A549 (cell line): Measurements from ENCODE around the gene ZNF213. TPM values are rescaled to one million over a fixed set of nuclear protein-coding genes. Genes with fewer than 3 reads are reported as not detected.

Source experiments
- ATAC-seq, 2 experiments: fragments of 200-7000 bp in 1 of 2; fragments of >200 bp in 1 of 2; cut with Nextera tagmentation in 1 of 2; cut with Tn5 transposase in 1 of 2; 3 replicates each; pipeline versions ENCODE4 v1.8.0 to v1.9.1; 2018 to 2020; ENCODE audit warnings: mild to moderate bottlenecking in 1 of 2, moderate library complexity in 1 of 2
- CTCF ChIA-PET: fragments of 300-600 bp; sonication (Branson Sonifier 250); formaldehyde crosslinking; extraction: SDS; loops from one replicate; lab custom pipeline; 2021; ENCODE audit warnings: antibody characterized with exemption, inconsistent platforms; lab: Yijun Ruan, JAX
- POLR2A ChIA-PET: fragments of 350-600 bp; formaldehyde crosslinking; extraction: SDS; loops from one replicate; lab custom pipeline; 2021; ENCODE audit warnings: antibody characterized with exemption, inconsistent platforms; lab: Yijun Ruan, JAX
- DNase-seq, 2 experiments: peaks; one replicate each; pipeline versions ENCODE4 v3.0.0 to v3.0.0-alpha.2; 2011 to 2016; ENCODE audit warnings: low read depth in 1 of 2, low spot score in 1 of 2
- FAIRE-seq: peaks from 2 replicates; lab custom pipeline; 2011; peaks lifted over from hg19 to GRCh38; lab: Jason Lieb, UNC
- H3K27ac ChIP-seq, 2 experiments: fragments of >200 bp; sonication (Bioruptor Twin); formaldehyde crosslinking; 3 replicates each; pipeline ENCODE4 v1.5.1; 2016 to 2017
- H3K4me1 ChIP-seq: fragments of >200 bp; sonication (Bioruptor Twin); formaldehyde crosslinking; 3 replicates; pipeline ENCODE4 v1.6.1; 2016
- H3K4me2 ChIP-seq: fragments of >200 bp; sonication (Bioruptor Twin); formaldehyde crosslinking; 3 replicates; pipeline ENCODE4 v1.6.1; 2016
- H3K4me3 ChIP-seq: fragments of >200 bp; sonication (Bioruptor Twin); formaldehyde crosslinking; 3 replicates; pipeline ENCODE4 v1.5.1; 2016
- H3K9me3 ChIP-seq: fragments of >200 bp; sonication (Bioruptor Twin); formaldehyde crosslinking; 3 replicates; pipeline ENCODE4 v1.6.1; 2016
- BHLHE40 ChIP-seq: IDR thresholded peaks from 2 replicates; pipeline ENCODE4 v1.6.1; 2012; ENCODE audit warnings: low read depth, low read length, inconsistent platforms
- CTCF ChIP-seq: fragments of >200 bp; sonication (Bioruptor Twin); formaldehyde crosslinking; IDR thresholded peaks from 3 replicates; pipeline ENCODE4 v1.5.1; 2016
- ELK1 ChIP-seq: fragments of 150-350 bp; IDR thresholded peaks from 2 replicates; pipeline ENCODE4 v1.6.1; 2014; ENCODE audit warnings: low read depth, mild to moderate bottlenecking, low read length
- ESRRA ChIP-seq: fragments of 150-350 bp; IDR thresholded peaks from 2 replicates; pipeline ENCODE4 v1.6.1; 2014; ENCODE audit warnings: mild to moderate bottlenecking, low read length, borderline replicate concordance
- FOSB ChIP-seq: fragments of 250-450 bp; sonication (Bioruptor Pico); IDR thresholded peaks from 2 replicates; pipeline ENCODE4 v1.5.0; 2020; ENCODE audit warnings: mild to moderate bottlenecking, moderate library complexity
- FOXS1 ChIP-seq: fragments of 250-450 bp; sonication (Bioruptor Pico); IDR thresholded peaks from 2 replicates; pipeline ENCODE4 v1.5.0; 2020; ENCODE audit warnings: mild to moderate bottlenecking, moderate library complexity
- HEYL ChIP-seq: fragments of 250-450 bp; sonication (Bioruptor Pico); IDR thresholded peaks from 2 replicates; pipeline ENCODE4 v1.8.0; 2021; ENCODE audit warnings: mild to moderate bottlenecking, moderate library complexity
- HOXA7 ChIP-seq: fragments of 250-450 bp; sonication (Bioruptor Pico); IDR thresholded peaks from 2 replicates; pipeline ENCODE4 v1.5.0; 2020; ENCODE audit warnings: mild to moderate bottlenecking, moderate library complexity
- HOXB13 ChIP-seq: fragments of 250-450 bp; sonication (Bioruptor Pico); IDR thresholded peaks from 2 replicates; pipeline ENCODE4 v1.5.0; 2020; ENCODE audit warnings: low read depth, mild to moderate bottlenecking, moderate library complexity
- KDM5A ChIP-seq: fragments of 200-600 bp; sonication (generic); IDR thresholded peaks from 2 replicates; pipeline ENCODE4 v1.6.1; 2016; ENCODE audit warnings: antibody characterized with exemption, mild to moderate bottlenecking
- MYC ChIP-seq: IDR thresholded peaks from 2 replicates; pipeline ENCODE4 v1.6.1; 2012; ENCODE audit warnings: mild to moderate bottlenecking, inconsistent platforms, low read length, improper control_type of control experiment, borderline replicate concordance
- NFE2L2 ChIP-seq: fragments of 150-350 bp; conservative IDR thresholded peaks from 2 replicates; pipeline ENCODE4 v1.6.1; 2014; ENCODE audit warnings: low read length
- NPAS2 ChIP-seq: fragments of 250-450 bp; sonication (Bioruptor Pico); IDR thresholded peaks from 2 replicates; pipeline ENCODE4 v1.8.0; 2022; ENCODE audit warnings: mild to moderate bottlenecking, moderate library complexity, borderline replicate concordance
- PBX3 ChIP-seq: IDR thresholded peaks from 2 replicates; pipeline ENCODE4 v1.6.1; 2012
- RARB ChIP-seq: fragments of 250-450 bp; sonication (Bioruptor Pico); IDR thresholded peaks from 2 replicates; pipeline ENCODE4 v1.8.0; 2021; ENCODE audit warnings: mild to moderate bottlenecking, moderate library complexity
- RNF2 ChIP-seq: fragments of 200-600 bp; sonication (generic); IDR thresholded peaks from 2 replicates; pipeline ENCODE4 v1.6.1; 2016; ENCODE audit warnings: low read depth, mild to moderate bottlenecking, antibody characterized with exemption, moderate library complexity, borderline replicate concordance
- SMC3 ChIP-seq: fragments of >200 bp; sonication (Bioruptor Twin); formaldehyde crosslinking; IDR thresholded peaks from 3 replicates; pipeline ENCODE4 v1.6.1; 2018; ENCODE audit warnings: inconsistent platforms
- ZNF302 ChIP-seq: fragments of 250-450 bp; sonication (Bioruptor Pico); IDR thresholded peaks from 2 replicates; pipeline ENCODE4 v1.9.0; 2021; ENCODE audit warnings: inconsistent platforms, mild to moderate bottlenecking, moderate library complexity
- whole genome bisulfite sequencing: methylation state at CpG from one replicate; pipeline ENCODE4 v1.1.6; 2017; ENCODE audit errors: missing lambda C conversion rate; 5-methylcytosine and 5-hydroxymethylcytosine counted together
- polyA plus RNA-seq, 4 experiments: library from polyadenylated mRNA; depleted of rRNA in 3 of 4; stranded (reverse); fragments of >200 nt; fragmentation: RNase III in 1 of 4; extraction: RNeasy Plus Mini Kit Qiagen cat#74134 plus additional on column Dnase treatment in 1 of 4; gene quantifications; 2 replicates in 3 of 4; 3 replicates in 1 of 4; pipeline ENCODE4 v1.2.3, GENCODE V29; 2011 to 2017
- TF ChIP-seq, protein P1 (sequence below): IDR thresholded peaks from 2 replicates; pipeline ENCODE4 v1.6.1; 2012; ENCODE audit warnings: low read depth, borderline replicate concordance
- TF ChIP-seq, protein P2 (sequence below): fragments of >200 bp; sonication (Bioruptor Twin); formaldehyde crosslinking; IDR thresholded peaks from 2 replicates; pipeline ENCODE4 v1.6.1; 2016

ZNF213 gene
- polyA plus RNA-seq, 2 of the 4 experiments (the other 2 are of a cell fraction) = 0.72 to 6.1 TPM

DNA sequence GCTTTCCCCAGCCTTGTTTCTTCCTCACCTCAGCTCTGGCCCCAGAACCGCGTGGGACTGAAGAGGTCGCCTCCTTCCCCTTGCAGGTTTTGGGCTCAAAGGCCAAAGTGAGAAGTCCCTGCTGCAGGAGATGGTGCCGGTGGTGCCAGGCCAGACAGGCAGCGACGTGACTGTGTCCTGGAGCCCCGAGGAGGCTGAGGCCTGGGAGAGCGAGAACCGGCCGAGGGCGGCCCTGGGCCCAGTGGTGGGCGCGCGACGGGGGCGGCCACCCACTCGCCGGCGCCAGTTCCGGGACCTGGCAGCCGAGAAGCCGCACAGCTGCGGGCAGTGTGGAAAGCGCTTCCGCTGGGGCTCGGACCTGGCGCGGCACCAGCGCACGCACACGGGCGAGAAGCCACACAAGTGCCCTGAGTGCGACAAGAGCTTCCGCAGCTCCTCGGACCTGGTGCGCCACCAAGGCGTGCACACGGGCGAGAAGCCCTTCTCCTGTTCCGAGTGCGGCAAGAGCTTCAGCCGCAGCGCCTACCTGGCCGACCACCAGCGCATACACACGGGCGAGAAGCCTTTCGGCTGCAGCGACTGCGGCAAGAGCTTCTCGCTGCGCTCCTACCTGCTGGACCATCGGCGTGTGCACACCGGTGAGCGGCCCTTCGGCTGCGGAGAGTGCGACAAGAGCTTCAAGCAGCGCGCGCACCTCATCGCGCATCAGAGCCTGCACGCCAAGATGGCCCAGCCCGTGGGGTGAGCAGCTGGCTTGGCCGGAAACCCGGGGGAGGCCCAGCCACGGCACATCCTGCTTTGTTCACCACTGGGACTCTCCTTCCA, 6.0 kb downstream of the ZNF213 start (continued):
- no peak for TF ChIP-seq HOXB13

DNA sequence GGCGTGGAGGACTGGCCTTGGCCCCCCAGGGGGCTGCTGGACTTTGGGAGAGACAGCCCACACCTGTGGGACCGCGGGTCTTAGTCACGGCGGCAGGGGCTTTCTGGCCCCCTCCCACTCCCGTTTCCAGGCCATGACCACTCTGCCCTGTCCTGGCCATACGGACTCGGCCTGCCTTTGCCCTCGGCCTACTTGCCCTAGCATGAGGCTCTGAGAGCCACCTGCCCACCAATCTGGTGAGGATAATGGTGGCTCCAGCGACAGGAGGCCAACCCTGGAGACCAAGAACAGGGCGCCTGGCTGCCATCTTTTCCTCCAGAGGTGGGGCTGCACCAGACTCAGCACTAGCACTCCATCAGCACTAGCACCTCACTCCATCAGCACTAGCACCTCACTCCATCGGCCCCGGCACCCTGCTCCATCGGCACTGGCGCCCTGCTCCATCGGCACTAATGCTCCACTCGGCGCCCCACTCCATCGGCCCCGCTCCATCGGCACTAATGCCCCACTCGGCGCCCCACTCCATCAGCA, 7.0 kb downstream of the ZNF213 start:
- Histone ChIP-seq H3K4me1 (no peaks in the 10 kb centered on the region), H3K4me2 (no peak overlapping the region), H3K27ac (no peak overlapping the region), H3K4me3 (no peak overlapping the region), H3K9me3 (no peaks in the 10 kb centered on the region)
- CTCF ChIA-PET = interaction anchor here (5.0 to 11.2 kb wide), 3 partner anchors 8 to 12 kb away, joined by 57 to 158 read pairs (median 94); no protein-coding TSS in a partner anchor
- DNase-seq (no peak), FAIRE-seq (no peak), ATAC-seq (no peak)
- TF ChIP-seq SMC3 (no peak), HOXA7 (no peak), ESRRA (no peak), HEYL (no peak), BHLHE40 (no peak), RARB (CRISPR knock-in tag) (no peak), CTCF (no peak), NPAS2 (CRISPR knock-in tag) (no peak), FOXS1 (no peak), ZNF302 (CRISPR knock-in tag) (no peak), FOSB (CRISPR knock-in tag) (no peak), NFE2L2 (no peak), KDM5A (no peak), MYC (no peak), ELK1 (no peak), PBX3 (no peak), RNF2 (no peak)
- TF ChIP-seq, protein P1, sequence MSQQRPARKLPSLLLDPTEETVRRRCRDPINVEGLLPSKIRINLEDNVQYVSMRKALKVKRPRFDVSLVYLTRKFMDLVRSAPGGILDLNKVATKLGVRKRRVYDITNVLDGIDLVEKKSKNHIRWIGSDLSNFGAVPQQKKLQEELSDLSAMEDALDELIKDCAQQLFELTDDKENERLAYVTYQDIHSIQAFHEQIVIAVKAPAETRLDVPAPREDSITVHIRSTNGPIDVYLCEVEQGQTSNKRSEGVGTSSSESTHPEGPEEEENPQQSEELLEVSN = no peak
- TF ChIP-seq, protein P2, sequence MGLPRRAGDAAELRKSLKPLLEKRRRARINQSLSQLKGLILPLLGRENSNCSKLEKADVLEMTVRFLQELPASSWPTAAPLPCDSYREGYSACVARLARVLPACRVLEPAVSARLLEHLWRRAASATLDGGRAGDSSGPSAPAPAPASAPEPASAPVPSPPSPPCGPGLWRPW = no peak
- WGBS = 91% methylated on average over 23 of the region's 23 CpGs
- POLR2A ChIA-PET = no interaction called here
